ENCODE results near the gene ZBED6. TPM values are rescaled to one million over a fixed set of nuclear protein-coding genes. Genes with fewer than 3 reads are reported as not detected.

Gene ZBED6
- total RNA-seq, 4 donors from 2014 or later: 18.3 to 33.8 (median 20.2) TPM

- TF ChIP-seq CTCF (IDR thresholded peaks at IDR 0.05; ENCODE audit: low read depth): no peak
Measured at GRCh38 chr1:203763505-203763904, 31.9 kb upstream of the ZBED6 start.

- no peak for TF ChIP-seq CTCF (IDR thresholded peaks at IDR 0.05; ENCODE audit: low read depth)
Measured at GRCh38 chr1:203764105-203765028, 31.1 kb upstream of the ZBED6 start.

- no peak for TF ChIP-seq CTCF (IDR thresholded peaks at IDR 0.05; ENCODE audit: low read depth)
Measured at GRCh38 chr1:203765029-203765837, 30.2 kb upstream of the ZBED6 start, which contains the start of gene LAX1. TSS of gene LAX1 (plus strand) at chr1:203765183. CDS start at chr1:203765566, 383 bp downstream.

GRCh38 chr1:203768256-203768655, 27.2 kb upstream of the ZBED6 start:
- no peak for TF ChIP-seq CTCF (IDR thresholded peaks at IDR 0.05; ENCODE audit: low read depth)

GRCh38 chr1:203769505-203770343, 25.7 kb upstream of the ZBED6 start:
- no peak for TF ChIP-seq CTCF (IDR thresholded peaks at IDR 0.05; ENCODE audit: low read depth)

GRCh38 chr1:203771901-203772301, 23.5 kb upstream of the ZBED6 start:
- TF ChIP-seq CTCF (IDR thresholded peaks at IDR 0.05; ENCODE audit: low read depth): no peak

All from subcutaneous adipose tissue (tissue), 4 donors.